ENCODE data around the gene PRSS1.
"Not testable (repeated sequence)": the region's sequence is repeated elsewhere in the genome, so short reads cannot be mapped to it uniquely, and the experiment has no call there.

PRSS1 gene

DNA sequence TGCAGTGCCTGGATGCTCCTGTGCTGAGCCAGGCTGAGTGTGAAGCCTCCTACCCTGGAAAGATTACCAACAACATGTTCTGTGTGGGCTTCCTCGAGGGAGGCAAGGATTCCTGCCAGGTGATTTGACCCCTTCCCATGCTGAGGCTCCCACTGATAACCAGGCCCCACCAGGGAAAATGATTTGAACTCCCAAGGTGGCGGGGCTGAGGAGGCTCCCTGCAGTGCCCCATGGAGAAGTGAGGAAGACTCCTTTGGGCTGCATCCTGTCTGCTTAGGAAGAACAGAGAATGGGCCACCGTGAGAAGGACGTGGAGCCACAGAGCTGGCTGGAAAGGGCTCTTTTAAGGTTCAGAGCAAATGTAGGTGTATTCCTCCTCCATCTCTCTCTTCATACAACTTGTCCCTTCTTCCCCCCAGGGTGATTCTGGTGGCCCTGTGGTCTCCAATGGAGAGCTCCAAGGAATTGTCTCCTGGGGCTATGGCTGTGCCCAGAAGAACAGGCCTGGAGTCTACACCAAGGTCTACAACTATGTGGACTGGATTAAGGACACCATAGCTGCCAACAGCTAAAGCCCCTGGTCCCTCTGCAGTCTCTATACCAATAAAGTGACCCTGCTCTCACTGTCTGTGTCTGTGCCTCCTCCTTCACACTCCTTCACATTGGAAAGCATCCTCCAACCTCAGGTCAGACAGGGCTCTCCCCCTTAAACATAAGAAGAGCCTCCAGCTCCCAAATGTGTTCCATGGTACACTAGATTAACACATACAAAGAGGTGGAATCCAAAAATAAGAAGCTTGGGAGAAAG is 24.9 kb downstream of the PRSS1 start:
- DNase-seq (ENCODE audit: low spot score): no peak

- no peak for DNase-seq (ENCODE audit: low spot score)
Measured at GRCh38 chr7:142774826-142775225, 25.6 kb downstream of the PRSS1 start.

- DNase-seq (ENCODE audit: low spot score): not testable (repeated sequence)
Measured at GRCh38 chr7:142775351-142776115, 26.3 kb downstream of the PRSS1 start.

GRCh38 chr7:142776206-142776844 is 27.1 kb downstream of the PRSS1 start:
- no peak for DNase-seq (ENCODE audit: low spot score)

DNA sequence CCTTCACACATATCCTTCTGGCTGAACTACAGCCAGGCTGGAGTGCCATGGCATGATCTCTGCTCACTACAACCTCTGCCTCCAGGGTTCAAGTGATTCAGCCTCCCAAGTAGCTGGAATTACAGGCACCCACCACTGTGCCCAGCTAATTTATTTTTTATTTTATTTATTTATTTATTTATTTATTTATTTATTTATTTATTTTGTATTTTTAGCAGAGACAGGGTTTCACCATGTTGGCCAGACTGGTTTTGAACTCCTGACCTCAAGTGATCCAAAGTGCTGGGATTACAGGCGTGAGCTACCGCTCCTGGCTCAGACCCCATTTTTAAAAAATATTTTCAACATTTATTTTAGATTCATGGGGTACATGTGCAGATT is 27.6 kb downstream of the PRSS1 start:
- DNase-seq (ENCODE audit: low spot score): not testable (repeated sequence)

DNA sequence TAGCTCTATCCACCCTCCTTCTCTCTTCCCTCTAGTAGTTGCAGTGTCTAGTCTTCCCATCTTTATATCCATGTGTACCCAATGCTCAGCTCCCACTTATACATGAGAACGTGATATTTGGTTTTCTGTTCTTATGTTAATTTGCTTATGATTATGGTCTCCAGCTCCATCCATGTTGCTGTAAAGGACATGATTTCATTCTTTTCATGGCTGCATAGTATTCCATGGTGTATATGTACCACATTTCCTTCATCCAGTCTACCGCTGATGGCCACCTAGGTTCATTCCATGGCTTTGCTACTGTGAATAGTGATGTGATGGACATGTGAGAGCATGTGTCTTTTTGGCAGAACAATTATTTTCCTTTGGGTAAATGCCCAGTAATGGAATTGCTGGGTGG is 28.0 kb downstream of the PRSS1 start:
- DNase-seq (ENCODE audit: low spot score): no peak

- DNase-seq (ENCODE audit: low spot score): peak; percentile 78
Measured at GRCh38 chr7:142782922-142783900, 33.9 kb downstream of the PRSS1 start.

- no peak for DNase-seq (ENCODE audit: low spot score)
Measured at GRCh38 chr7:142784096-142784495, 34.8 kb downstream of the PRSS1 start.

DNA sequence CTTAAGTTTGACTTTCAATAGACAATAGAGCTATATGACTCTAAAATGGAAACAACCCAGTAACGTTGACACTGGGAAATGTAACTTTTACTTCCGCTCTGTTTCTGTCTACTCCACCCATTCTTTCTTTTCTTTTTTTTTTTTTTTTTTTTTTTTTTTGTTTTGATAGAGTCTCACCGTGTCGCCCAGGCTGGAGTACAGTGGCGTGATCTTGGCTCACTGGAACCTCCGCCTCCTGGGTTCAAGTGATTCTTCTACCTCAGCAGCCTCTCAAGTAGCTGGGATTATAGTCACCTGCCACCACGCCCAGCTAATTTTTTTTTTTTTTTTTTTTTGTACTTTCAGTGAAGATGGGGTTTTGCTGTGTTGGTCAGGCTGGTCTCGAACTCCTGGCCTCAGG is 35.4 kb downstream of the PRSS1 start:
- peak; percentile 43 for DNase-seq (ENCODE audit: low spot score)

DNA sequence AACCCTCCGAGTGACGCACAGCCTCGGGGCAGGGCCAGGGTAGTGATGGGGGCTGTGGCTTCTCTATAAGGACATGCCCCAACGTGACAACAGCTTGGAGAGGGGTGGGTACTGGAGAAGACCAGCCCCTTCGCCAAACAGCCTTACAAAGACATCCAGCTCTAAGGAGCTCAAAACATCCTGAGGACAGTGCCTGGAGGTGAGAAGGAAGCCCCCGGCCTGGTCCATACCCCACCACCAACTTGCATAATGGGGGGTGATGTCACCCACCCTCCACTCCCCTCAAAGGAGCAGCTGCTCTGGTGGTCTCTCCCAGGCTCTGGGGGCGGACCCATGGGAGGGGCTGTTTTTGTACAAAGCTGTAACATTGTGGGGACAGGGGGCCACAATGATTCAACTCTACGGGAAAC is 36.6 kb downstream of the PRSS1 start:
- peak; percentile 88 for DNase-seq (ENCODE audit: low spot score)

- DNase-seq (ENCODE audit: low spot score): peak; percentile 7
Measured at GRCh38 chr7:142787034-142787768, 37.9 kb downstream of the PRSS1 start.

- DNase-seq (ENCODE audit: low spot score): no peak
Measured at GRCh38 chr7:142787783-142788182, 38.5 kb downstream of the PRSS1 start.

- DNase-seq (ENCODE audit: low spot score): peak; percentile 34
Measured at GRCh38 chr7:142788303-142789289, 39.3 kb downstream of the PRSS1 start.

GRCh38 chr7:142789441-142789840 is 40.2 kb downstream of the PRSS1 start:
- peak; percentile 48 for DNase-seq (ENCODE audit: low spot score)

DNA sequence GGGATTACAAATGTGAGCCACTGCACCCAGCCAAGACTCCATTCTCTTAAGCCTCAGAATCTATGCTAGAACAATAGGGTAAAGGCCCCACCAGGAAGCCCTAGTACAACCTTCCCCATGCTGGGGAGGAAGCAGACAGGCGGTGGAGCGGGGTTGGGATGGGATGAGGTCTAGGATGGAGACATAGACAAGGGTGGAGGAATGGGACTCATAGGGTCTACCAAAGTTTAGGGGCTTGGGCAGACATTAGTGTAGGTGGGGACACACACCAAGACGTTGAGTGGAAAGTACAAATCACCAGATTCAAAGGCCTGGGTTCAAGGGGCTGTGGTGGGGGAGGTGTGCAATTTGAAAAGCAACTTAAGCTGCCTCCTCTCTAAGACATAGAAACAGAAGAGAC is 40.8 kb downstream of the PRSS1 start:
- DNase-seq (ENCODE audit: low spot score): peak; percentile 39

DNA sequence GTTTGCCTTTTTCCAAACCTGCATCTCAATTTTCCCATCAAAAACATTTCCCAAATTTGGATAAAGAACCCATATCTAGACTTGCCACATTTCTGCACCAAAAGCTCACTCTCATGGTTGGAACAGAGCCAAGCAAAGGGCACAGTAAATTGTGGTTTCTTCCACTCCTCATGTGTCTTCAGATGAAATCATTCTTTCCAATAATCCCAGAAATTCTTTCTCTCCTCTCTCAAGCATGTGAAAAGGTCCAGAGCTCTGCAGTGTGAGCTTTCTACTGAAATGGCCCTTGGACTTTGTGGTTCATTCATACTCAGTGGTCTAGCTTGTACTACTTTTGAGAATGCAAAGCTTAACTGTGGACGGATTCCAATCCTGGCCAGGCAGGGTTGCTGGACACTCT is 41.3 kb downstream of the PRSS1 start:
- DNase-seq (ENCODE audit: low spot score): peak; percentile 31

DNA sequence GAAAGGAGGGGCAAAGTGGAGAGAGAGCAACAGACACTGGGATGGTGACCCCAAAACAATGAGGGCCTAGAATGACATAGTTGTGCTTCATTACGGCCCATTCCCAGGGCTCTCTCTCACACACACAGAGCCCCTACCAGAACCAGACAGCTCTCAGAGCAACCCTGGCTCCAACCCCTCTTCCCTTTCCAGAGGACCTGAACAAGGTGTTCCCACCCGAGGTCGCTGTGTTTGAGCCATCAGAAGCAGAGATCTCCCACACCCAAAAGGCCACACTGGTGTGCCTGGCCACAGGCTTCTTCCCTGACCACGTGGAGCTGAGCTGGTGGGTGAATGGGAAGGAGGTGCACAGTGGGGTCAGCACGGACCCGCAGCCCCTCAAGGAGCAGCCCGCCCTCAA is 42.2 kb downstream of the PRSS1 start:
- DNase-seq (ENCODE audit: low spot score): no peak

DNA sequence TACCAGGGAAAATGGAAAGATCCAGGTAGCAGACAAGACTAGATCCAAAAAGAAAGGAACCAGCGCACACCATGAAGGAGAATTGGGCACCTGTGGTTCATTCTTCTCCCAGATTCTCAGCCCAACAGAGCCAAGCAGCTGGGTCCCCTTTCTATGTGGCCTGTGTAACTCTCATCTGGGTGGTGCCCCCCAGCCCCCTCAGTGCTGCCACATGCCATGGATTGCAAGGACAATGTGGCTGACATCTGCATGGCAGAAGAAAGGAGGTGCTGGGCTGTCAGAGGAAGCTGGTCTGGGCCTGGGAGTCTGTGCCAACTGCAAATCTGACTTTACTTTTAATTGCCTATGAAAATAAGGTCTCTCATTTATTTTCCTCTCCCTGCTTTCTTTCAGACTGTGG is 42.9 kb downstream of the PRSS1 start:
- DNase-seq (ENCODE audit: low spot score): no peak

DNA sequence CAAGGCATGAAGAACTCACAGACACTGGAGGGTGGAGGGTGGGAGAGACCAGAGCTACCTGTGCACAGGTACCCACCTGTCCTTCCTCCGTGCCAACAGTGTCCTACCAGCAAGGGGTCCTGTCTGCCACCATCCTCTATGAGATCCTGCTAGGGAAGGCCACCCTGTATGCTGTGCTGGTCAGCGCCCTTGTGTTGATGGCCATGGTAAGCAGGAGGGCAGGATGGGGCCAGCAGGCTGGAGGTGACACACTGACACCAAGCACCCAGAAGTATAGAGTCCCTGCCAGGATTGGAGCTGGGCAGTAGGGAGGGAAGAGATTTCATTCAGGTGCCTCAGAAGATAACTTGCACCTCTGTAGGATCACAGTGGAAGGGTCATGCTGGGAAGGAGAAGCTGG is 43.3 kb downstream of the PRSS1 start:
- DNase-seq (ENCODE audit: low spot score): no peak

GRCh38 chr7:142793156-142793555 is 43.9 kb downstream of the PRSS1 start:
- no peak for DNase-seq (ENCODE audit: low spot score)
